Activated T-helper 2 cell treated with anti-CD3 and anti-CD28 coated beads, Interferon-gamma antibody, Interleukin-2, Interleukin-4, amounts not matched to agents 10 μg/mL and 5 μg/mL and 100 μg/mL, durations not matched to agents 14 hours and 24 hours and 36 hours (primary cell): ENCODE data around the gene TMEM50B. TPM values are rescaled to one million over a fixed set of nuclear protein-coding genes. Genes with fewer than 3 reads are reported as not detected.

Experiments
- total RNA-seq: library from RNA; stranded (reverse); gene quantifications from 2 replicates; pipeline ENCODE4 v1.2.3, GENCODE V29; 2022

TMEM50B gene
- total RNA-seq, 1 donor from 2014 or later, result 16.5 TPM

Other genes starting within 250 kb of the TMEM50B start
- 23.4 and 24.7 TPM in 2 replicates for gene IL10RB, start 213.6 kb downstream of the TMEM50B start, total RNA-seq
- gene IFNAR1, start 155.0 kb downstream of the TMEM50B start, total RNA-seq, result 26.8 and 27.9 TPM in 2 replicates
- gene IFNGR2, start 76.6 kb downstream of the TMEM50B start, total RNA-seq, result 14.5 and 16.2 TPM in 2 replicates
- gene DNAJC28, start 11.7 kb upstream of the TMEM50B start, total RNA-seq, result 0.16 and 0.37 TPM in 2 replicates
- gene GART, start 62.1 kb upstream of the TMEM50B start, total RNA-seq, result 197 and 199 TPM in 2 replicates
- gene SON, start 63.1 kb upstream of the TMEM50B start, total RNA-seq, result 345 and 376 TPM in 2 replicates
- 40.3 and 41.7 TPM in 2 replicates for gene DONSON, start 108.7 kb upstream of the TMEM50B start, total RNA-seq
- 30.4 and 36.5 TPM in 2 replicates for gene CRYZL1, start 161.8 kb upstream of the TMEM50B start, total RNA-seq
- 5.9 and 7.9 TPM in 2 replicates for gene ITSN1, start 162.5 kb upstream of the TMEM50B start, total RNA-seq